WI38 (cell line): ENCODE results near the gene ACTR1B.
"Not testable (repeated sequence)": the region's sequence is repeated elsewhere in the genome, so short reads cannot be mapped to it uniquely, and the experiment has no call there.

ENCODE experiments used
- H3K4me3 ChIP-seq: 2 replicates; pipeline ENCODE4 v1.5.1; 2011; ENCODE audit warnings: low read depth, mild to moderate bottlenecking, control low read depth, low read length
- CTCF ChIP-seq: IDR thresholded peaks from 2 replicates; pipeline ENCODE4 v1.5.1; 2012; ENCODE audit warnings: low read depth, mild to moderate bottlenecking, control low read depth, low read length

ACTR1B gene

GRCh38 chr2:97688062-97688827 is 24.4 kb upstream of the ACTR1B start:
- no peak for TF ChIP-seq CTCF
- H3K4me3 ChIP-seq: no peak overlapping the region

- not testable (repeated sequence) for H3K4me3 ChIP-seq
These were observed 23.4 kb upstream of the ACTR1B start for GRCh38 chr2:97687235-97687634.

GRCh38 chr2:97678298-97678697 is 14.5 kb upstream of the ACTR1B start:
- TF ChIP-seq CTCF: no peak
- no peak overlapping the region for H3K4me3 ChIP-seq

- no peak for TF ChIP-seq CTCF
These were observed 13.6 kb upstream of the ACTR1B start for GRCh38 chr2:97677480-97677879.

GRCh38 chr2:97676620-97677019 is 12.8 kb upstream of the ACTR1B start:
- no peak overlapping the region for H3K4me3 ChIP-seq
- no peak for TF ChIP-seq CTCF

More at GRCh38 chr2:97677480-97677879, 13.6 kb upstream of the ACTR1B start:
- H3K4me3 ChIP-seq: no peak overlapping the region

- H3K4me3 ChIP-seq: no peak overlapping the region
- TF ChIP-seq CTCF: no peak
These were observed 11.7 kb upstream of the ACTR1B start for GRCh38 chr2:97675430-97676113.

- H3K4me3 ChIP-seq: no peak overlapping the region
- TF ChIP-seq CTCF: no peak
These were observed 10.1 kb upstream of the ACTR1B start for GRCh38 chr2:97673915-97674283.
